Ishikawa (cell line): ENCODE results near the gene ZNF219.

Experiments
- CEBPB ChIP-seq: IDR thresholded peaks from 2 replicates; pipeline ENCODE4 v1.6.1; 2012
- CREB1 ChIP-seq: IDR thresholded peaks from 2 replicates; pipeline ENCODE4 v1.6.1; 2012; ENCODE audit warnings: low read depth
- EGR1 ChIP-seq: IDR thresholded peaks from 2 replicates; pipeline ENCODE4 v1.6.1; 2012
- EP300 ChIP-seq: IDR thresholded peaks from 2 replicates; pipeline ENCODE4 v1.6.1; 2012; ENCODE audit warnings: borderline replicate concordance
- FOXM1 ChIP-seq: IDR thresholded peaks from 2 replicates; pipeline ENCODE4 v1.6.1; 2012; ENCODE audit warnings: low read depth, borderline replicate concordance
- NFIC ChIP-seq: IDR thresholded peaks from 2 replicates; pipeline ENCODE4 v1.6.1; 2012
- RAD21 ChIP-seq: IDR thresholded peaks from 2 replicates; pipeline ENCODE4 v1.6.1; 2012; ENCODE audit warnings: low read depth
- TAF1 ChIP-seq: IDR thresholded peaks from 2 replicates; pipeline ENCODE4 v1.6.1; 2012; ENCODE audit warnings: low read depth, mild to moderate bottlenecking
- TCF12 ChIP-seq: IDR thresholded peaks from 2 replicates; pipeline ENCODE4 v1.6.1; 2012; ENCODE audit warnings: low read depth
- TEAD4 ChIP-seq: IDR thresholded peaks from 2 replicates; pipeline ENCODE4 v1.6.1; 2012
- YY1 ChIP-seq: IDR thresholded peaks from 2 replicates; pipeline ENCODE4 v1.6.1; 2012; ENCODE audit warnings: low read depth
- ZBTB7A ChIP-seq: IDR thresholded peaks from 2 replicates; pipeline ENCODE4 v1.6.1; 2012; ENCODE audit warnings: low read depth
- TF ChIP-seq, protein P1 (sequence below): IDR thresholded peaks from 2 replicates; pipeline ENCODE4 v1.6.1; 2012
- TF ChIP-seq, protein P2 (sequence below): IDR thresholded peaks from 2 replicates; pipeline ENCODE4 v1.6.1; 2012; ENCODE audit warnings: low read depth, mild to moderate bottlenecking
- TF ChIP-seq, protein P3 (sequence below): IDR thresholded peaks from 2 replicates; pipeline ENCODE4 v1.6.1; 2012

Gene ZNF219

DNA sequence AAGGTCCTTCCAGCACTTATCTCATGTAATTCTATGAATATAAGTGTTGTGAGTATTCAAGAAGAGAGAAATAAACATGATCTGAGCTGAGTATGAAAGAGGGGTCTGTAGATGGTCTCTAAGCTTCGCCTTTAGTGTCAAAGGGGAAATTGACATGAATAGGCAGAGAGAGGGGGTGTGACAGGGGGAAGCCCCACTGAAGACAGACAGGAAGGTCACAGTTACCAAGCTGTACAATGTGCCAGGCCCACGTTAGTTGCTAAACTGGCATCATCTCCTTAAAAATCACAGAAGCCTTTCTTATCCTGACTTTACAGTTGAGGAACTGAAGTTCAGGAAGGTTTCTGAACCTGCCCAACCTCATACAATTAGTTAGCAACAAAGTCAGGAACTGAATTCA, 20.8 kb downstream of the ZNF219 start:
- TF ChIP-seq RAD21 (no peak), TEAD4 (no peak), YY1 (no peak), EP300 (no peak), TCF12 (no peak), FOXM1 (no peak), CEBPB (no peak), CREB1 (no peak)
- TF ChIP-seq, protein P1, sequence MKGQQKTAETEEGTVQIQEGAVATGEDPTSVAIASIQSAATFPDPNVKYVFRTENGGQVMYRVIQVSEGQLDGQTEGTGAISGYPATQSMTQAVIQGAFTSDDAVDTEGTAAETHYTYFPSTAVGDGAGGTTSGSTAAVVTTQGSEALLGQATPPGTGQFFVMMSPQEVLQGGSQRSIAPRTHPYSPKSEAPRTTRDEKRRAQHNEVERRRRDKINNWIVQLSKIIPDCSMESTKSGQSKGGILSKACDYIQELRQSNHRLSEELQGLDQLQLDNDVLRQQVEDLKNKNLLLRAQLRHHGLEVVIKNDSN: no peak

DNA sequence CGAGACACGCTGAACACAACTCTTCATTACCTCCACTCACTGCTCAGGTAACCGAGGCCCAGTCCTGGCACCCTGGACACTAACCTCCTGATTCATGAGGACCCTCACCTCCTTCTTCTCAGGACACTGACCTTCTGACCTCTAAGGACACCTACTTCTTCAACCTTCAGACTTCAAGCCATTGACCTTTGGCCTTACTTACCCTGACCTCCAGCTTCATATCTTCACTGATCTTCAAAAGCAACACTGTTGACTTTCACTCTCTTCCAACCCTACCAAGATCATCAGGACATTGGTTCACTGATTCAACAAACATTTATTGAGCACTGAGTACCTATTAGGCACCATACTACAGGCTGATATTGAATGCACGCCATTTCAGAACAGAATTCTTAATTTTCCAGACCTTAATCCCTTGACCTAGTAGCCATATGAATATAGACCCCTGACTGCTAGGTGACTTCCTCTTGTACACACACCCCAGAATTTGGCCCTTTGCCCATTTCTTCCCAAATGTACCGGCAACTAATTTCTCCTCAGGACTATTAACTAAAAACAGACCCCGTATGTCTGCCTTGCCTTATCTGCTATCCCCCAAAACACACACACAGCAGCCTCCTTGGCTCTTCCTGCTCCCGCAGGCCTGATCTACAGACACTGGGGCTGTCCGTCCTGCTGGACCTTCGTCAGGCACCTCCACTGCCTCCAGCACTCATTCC, 22.6 kb downstream of the ZNF219 start:
- TF ChIP-seq EP300 (no peak), EGR1 (no peak), CREB1 (no peak), TEAD4 (no peak), FOXM1 (no peak)
- TF ChIP-seq, protein P1: no peak
- TF ChIP-seq, protein P2, sequence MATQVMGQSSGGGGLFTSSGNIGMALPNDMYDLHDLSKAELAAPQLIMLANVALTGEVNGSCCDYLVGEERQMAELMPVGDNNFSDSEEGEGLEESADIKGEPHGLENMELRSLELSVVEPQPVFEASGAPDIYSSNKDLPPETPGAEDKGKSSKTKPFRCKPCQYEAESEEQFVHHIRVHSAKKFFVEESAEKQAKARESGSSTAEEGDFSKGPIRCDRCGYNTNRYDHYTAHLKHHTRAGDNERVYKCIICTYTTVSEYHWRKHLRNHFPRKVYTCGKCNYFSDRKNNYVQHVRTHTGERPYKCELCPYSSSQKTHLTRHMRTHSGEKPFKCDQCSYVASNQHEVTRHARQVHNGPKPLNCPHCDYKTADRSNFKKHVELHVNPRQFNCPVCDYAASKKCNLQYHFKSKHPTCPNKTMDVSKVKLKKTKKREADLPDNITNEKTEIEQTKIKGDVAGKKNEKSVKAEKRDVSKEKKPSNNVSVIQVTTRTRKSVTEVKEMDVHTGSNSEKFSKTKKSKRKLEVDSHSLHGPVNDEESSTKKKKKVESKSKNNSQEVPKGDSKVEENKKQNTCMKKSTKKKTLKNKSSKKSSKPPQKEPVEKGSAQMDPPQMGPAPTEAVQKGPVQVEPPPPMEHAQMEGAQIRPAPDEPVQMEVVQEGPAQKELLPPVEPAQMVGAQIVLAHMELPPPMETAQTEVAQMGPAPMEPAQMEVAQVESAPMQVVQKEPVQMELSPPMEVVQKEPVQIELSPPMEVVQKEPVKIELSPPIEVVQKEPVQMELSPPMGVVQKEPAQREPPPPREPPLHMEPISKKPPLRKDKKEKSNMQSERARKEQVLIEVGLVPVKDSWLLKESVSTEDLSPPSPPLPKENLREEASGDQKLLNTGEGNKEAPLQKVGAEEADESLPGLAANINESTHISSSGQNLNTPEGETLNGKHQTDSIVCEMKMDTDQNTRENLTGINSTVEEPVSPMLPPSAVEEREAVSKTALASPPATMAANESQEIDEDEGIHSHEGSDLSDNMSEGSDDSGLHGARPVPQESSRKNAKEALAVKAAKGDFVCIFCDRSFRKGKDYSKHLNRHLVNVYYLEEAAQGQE: no peak

DNA sequence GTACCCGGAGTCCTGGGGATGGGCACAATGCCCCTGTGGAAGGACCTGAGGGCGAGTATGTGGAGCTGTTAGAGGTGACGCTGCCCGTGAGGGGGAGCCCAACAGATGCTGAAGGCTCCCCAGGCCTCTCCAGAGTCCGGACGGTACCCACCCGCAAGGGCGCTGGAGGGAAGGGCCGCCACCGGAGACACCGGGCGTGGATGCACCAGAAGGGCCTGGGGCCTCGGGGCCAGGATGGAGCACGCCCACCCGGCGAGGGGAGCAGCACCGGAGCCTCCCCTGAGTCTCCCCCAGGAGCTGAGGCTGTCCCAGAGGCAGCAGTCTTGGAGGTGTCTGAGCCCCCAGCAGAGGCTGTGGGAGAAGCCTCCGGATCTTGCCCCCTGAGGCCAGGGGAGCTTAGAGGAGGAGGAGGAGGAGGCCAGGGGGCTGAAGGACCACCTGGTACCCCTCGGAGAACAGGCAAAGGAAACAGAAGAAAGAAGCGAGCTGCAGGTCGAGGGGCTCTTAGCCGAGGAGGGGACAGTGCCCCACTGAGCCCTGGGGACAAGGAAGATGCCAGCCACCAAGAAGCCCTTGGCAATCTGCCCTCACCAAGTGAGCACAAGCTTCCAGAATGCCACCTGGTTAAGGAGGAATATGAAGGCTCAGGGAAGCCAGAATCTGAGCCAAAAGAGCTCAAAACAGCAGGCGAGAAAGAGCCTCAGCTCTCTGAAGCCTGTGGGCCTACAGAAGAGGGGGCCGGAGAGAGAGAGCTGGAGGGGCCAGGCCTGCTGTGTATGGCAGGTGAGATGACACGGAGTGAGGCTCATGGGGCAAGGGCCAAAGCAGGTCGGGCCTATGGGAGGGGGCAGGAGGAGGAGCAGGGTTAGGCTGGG, 23.8 kb downstream of the ZNF219 start:
- TF ChIP-seq RAD21 (no peak), CREB1 (no peak), ZBTB7A (no peak), YY1 (no peak), TCF12 (no peak), TAF1 (no peak), NFIC (no peak), TEAD4 (no peak), CEBPB (no peak), FOXM1 (no peak), EP300 (no peak), EGR1 (no peak)
- TF ChIP-seq, protein P2: no peak
- TF ChIP-seq, protein P3, sequence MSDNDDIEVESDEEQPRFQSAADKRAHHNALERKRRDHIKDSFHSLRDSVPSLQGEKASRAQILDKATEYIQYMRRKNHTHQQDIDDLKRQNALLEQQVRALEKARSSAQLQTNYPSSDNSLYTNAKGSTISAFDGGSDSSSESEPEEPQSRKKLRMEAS: no peak
- TF ChIP-seq, protein P1: no peak

DNA sequence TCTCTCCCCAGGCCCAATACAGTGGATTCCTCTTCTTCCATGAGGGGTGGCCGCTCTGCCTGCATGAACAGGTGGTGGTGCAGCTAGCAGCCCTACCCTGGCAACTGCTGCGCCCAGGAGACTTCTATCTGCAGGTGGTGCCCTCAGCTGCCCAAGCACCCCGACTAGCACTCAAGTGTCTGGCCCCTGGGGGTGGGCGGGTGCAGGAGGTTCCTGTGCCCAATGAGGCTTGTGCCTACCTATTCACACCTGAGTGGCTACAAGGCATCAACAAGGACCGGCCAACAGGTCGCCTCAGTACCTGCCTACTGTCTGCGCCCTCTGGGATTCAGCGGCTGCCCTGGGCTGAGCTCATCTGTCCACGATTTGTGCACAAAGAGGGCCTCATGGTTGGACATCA, 24.5 kb downstream of the ZNF219 start:
- TF ChIP-seq YY1: no peak
- no peak for TF ChIP-seq NFIC
- TF ChIP-seq, protein P3: no peak
- TF ChIP-seq EGR1: no peak
- TF ChIP-seq CREB1: no peak
- TF ChIP-seq FOXM1: no peak
- no peak for TF ChIP-seq TCF12
- no peak for TF ChIP-seq RAD21
- no peak for TF ChIP-seq TAF1
- TF ChIP-seq TEAD4: no peak
- TF ChIP-seq, protein P2: no peak
- TF ChIP-seq ZBTB7A: no peak
- no peak for TF ChIP-seq CEBPB
- TF ChIP-seq, protein P1: no peak
- no peak for TF ChIP-seq EP300
